Activated B cell treated with CpG ODN at 0.5 μM for 24 hours (primary cell): ENCODE data around the gene RNASE7. TPM values are rescaled to one million over a fixed set of nuclear protein-coding genes. Genes with fewer than 3 reads are reported as not detected.
"Not testable (repeated sequence)": the region's sequence is repeated elsewhere in the genome, so short reads cannot be mapped to it uniquely, and the experiment has no call there.

Experiments used
- ATAC-seq: fragments of 200-7000 bp; cut with Tn5 transposase; one replicate; pipeline ENCODE4 v1.10.0; 2021; ENCODE audit warnings: low read depth, mild to moderate bottlenecking, moderate library complexity
- CTCF ChIA-PET: fragments of 350-600 bp; sonication (Branson Sonifier 250); formaldehyde crosslinking; loops from one replicate; lab custom pipeline; 2021; ENCODE audit warnings: antibody characterized with exemption; lab: Charles Lee
- POLR2A ChIA-PET: fragments of 350-600 bp; sonication (Branson Sonifier 250); formaldehyde crosslinking; loops from one replicate; lab custom pipeline; 2021; ENCODE audit warnings: antibody characterized with exemption; lab: Charles Lee
- DNase-seq: peaks from one replicate; pipeline ENCODE4 v3.0.0; 2022
- H3K27ac Mint-ChIP-seq: one replicate; pipeline ENCODE4 v1.8.0; 2020; ENCODE audit warnings: mixed read lengths
- H3K27me3 Mint-ChIP-seq: one replicate; pipeline ENCODE4 v1.8.0; 2021; ENCODE audit warnings: mixed read lengths
- H3K36me3 Mint-ChIP-seq: one replicate; pipeline ENCODE4 v1.8.0; 2021; ENCODE audit warnings: low read depth, mixed read lengths
- H3K4me1 Mint-ChIP-seq: one replicate; pipeline ENCODE4 v1.8.0; 2021; ENCODE audit warnings: mixed read lengths
- H3K4me3 Mint-ChIP-seq: one replicate; pipeline ENCODE4 v1.8.0; 2020; ENCODE audit warnings: mild to moderate bottlenecking, mixed read lengths
- H3K9me3 Mint-ChIP-seq: one replicate; pipeline ENCODE4 v1.8.0; 2020; ENCODE audit warnings: mixed read lengths
- CTCF ChIP-seq: fragments of 200-600 bp; IDR thresholded peaks from one replicate; pipeline ENCODE4 v1.8.0; 2022; ENCODE audit warnings: antibody characterized with exemption, mild to moderate bottlenecking
- intact Hi-C: fragments of 100-400 bp; cut with micrococcal nuclease; formaldehyde crosslinking; loops from one replicate; pipeline ENCODE4 v1.15.1; 2024
- total RNA-seq: library from RNA; stranded (reverse); gene quantifications from 2 replicates; pipeline ENCODE4 v1.2.3, GENCODE V29; 2022

The RNASE7 gene
- total RNA-seq, 1 donor from 2014 or later: not detected

DNA sequence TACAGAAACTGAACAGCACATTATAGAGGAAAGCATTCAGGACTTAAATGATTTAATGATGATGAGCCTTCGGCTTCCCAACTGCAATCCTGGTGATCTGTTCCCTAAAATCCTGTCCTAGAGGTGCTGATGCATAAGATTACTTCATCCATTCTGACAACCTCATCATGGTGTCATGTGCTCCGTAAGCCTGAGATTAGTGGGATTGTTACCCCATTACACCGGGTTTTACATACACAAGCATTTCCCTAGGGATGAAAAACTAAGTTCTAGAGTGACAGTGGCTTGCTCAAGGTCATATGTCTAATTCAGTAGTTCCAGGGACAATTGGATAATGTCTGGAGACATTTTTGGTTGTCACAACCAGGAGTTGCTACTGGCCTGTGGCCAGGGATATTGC lies 5.0 kb upstream of the RNASE7 start:
- CTCF ChIA-PET: interaction anchor here (0.6 kb wide), 1 partner anchor 35 kb away, joined by 3 read pairs; no protein-coding TSS in a partner anchor
- POLR2A ChIA-PET: interaction anchor here (1.1 kb wide), 1 partner anchor 22 kb away, joined by 3 read pairs; no protein-coding TSS in a partner anchor
- H3K27me3 Mint-ChIP-seq: peaks cover 13% of the 10 kb centered on the region
- H3K4me3 Mint-ChIP-seq: no peak overlapping the region
- H3K36me3 Mint-ChIP-seq: no peaks in the 10 kb centered on the region
- DNase-seq (no peak), ATAC-seq (no peak)
- TF ChIP-seq CTCF: no peak
- intact Hi-C loops: no loop called here
- H3K9me3 Mint-ChIP-seq: no peaks in the 10 kb centered on the region
- H3K27ac Mint-ChIP-seq: no peak overlapping the region
- no peaks in the 10 kb centered on the region for H3K4me1 Mint-ChIP-seq

- ATAC-seq: no peak
- Mint-ChIP-seq H3K4me1 (no peaks in the 10 kb centered on the region), H3K4me3 (no peak overlapping the region), H3K27me3 (peaks cover 13% of the 10 kb centered on the region), H3K9me3 (no peaks in the 10 kb centered on the region), H3K36me3 (no peaks in the 10 kb centered on the region), H3K27ac (no peak overlapping the region)
- ChIA-PET POLR2A (no interaction called here), CTCF (interaction anchor here (4.4 kb wide), 1 partner anchor 23 kb away, joined by 92 read pairs; no protein-coding TSS in a partner anchor)
- no peak for DNase-seq
- intact Hi-C loops: no loop called here
- no peak for TF ChIP-seq CTCF
These were observed 3.4 kb upstream of the RNASE7 start for GRCh38 chr14:21038441-21039422.

DNA sequence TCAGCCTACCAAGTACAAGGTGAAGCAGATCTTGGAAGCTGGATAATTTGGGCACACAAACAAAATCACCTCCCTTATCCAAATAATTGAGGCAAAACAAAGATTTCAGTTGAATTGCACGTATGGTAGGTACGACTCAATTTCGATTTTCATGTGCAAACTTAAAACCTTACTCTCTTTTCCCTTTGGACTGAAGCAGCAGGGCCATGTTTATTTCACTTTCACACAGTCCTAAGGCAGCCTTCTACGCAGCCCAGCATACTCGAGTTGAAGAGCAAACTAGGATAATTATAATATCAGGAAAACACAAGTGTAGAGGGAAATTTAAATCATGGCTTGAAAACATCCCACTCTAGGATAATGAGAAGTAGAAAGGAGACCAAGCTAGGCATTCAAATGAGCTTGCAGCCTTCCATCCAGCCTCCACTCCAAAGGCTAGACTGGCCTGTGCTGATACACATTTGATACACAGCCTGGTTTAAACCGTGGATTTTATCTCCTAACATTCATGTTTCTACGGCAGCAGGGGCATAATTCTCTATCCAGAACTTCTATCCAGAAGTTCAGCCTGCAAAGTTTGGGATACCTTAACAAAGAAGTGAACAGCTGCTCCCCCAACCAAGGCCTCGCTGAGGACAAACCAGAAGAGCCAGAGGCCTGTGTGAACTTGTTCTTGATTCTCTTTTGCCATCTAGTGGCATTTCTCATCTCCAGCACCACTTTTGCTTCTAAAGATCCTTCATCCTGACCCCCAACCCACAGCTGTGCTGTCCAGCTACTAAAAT lies 2.4 kb upstream of the RNASE7 start:
- Mint-ChIP-seq H3K4me3 (no peak overlapping the region), H3K9me3 (no peaks in the 10 kb centered on the region), H3K36me3 (no peaks in the 10 kb centered on the region), H3K27me3 (peaks cover 19% of the 10 kb centered on the region), H3K4me1 (no peaks in the 10 kb centered on the region), H3K27ac (no peak overlapping the region)
- ATAC-seq (peak; percentile 62), DNase-seq (no peak)
- TF ChIP-seq CTCF: no peak
- POLR2A ChIA-PET: no interaction called here
- intact Hi-C loops: loop anchor here (1.0 kb wide), 1 partner anchor 25 kb away; no protein-coding TSS in a partner anchor
- CTCF ChIA-PET: interaction anchor here (0.7 to 4.4 kb wide), 7 partner anchors 8 to 65 kb away, joined by 3 to 92 read pairs (median 7); no protein-coding TSS in a partner anchor

GRCh38 chr14:21040370-21040925 lies 1.7 kb upstream of the RNASE7 start:
- Mint-ChIP-seq H3K27me3 (peaks cover 21% of the 10 kb centered on the region), H3K4me3 (no peak overlapping the region), H3K27ac (no peak overlapping the region), H3K4me1 (no peaks in the 10 kb centered on the region), H3K36me3 (no peaks in the 10 kb centered on the region), H3K9me3 (no peaks in the 10 kb centered on the region)
- no peak for TF ChIP-seq CTCF
- ChIA-PET CTCF (interaction anchor here (0.7 to 4.4 kb wide), 7 partner anchors 9 to 64 kb away, joined by 3 to 92 read pairs (median 7); no protein-coding TSS in a partner anchor), POLR2A (no interaction called here)
- ATAC-seq: no peak
- intact Hi-C loops: loop anchor here (1.0 kb wide), 1 partner anchor 26 kb away; no protein-coding TSS in a partner anchor
- DNase-seq: no peak

DNA sequence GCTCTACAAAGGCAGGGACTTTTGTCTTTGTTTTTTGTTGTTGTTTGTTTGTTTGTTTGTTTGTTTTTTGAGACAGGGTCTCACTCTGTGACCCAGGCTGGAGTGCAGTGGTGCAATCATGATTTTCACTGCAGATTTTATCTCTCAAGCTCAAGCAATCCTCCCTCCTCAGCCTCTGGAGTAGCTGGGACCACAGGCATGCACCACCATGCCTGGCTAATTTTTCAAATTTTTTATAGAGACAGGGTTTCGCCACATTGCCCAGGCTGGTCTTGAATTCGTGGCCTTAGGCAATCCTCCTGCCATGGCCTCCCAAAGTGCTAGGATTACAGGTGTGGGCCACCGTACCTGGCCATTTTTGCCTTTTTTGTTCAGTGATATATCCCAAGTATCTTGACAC lies 1.2 kb upstream of the RNASE7 start:
- CTCF ChIA-PET: interaction anchor here (0.7 to 4.4 kb wide), 6 partner anchors 9 to 64 kb away, joined by 3 to 92 read pairs (median 7); no protein-coding TSS in a partner anchor
- ATAC-seq, H3K27ac Mint-ChIP-seq, H3K4me1 Mint-ChIP-seq, H3K4me3 Mint-ChIP-seq, H3K36me3 Mint-ChIP-seq, POLR2A ChIA-PET, H3K9me3 Mint-ChIP-seq, DNase-seq: not testable (repeated sequence)
- intact Hi-C loops: loop anchor here (1.0 kb wide), 1 partner anchor 27 kb away; no protein-coding TSS in a partner anchor
- H3K27me3 Mint-ChIP-seq: peaks cover 24% of the 10 kb centered on the region
